Caco-2 (cell line): ENCODE measurements around the gene ACOT11. TPM values are rescaled to one million over a fixed set of nuclear protein-coding genes. Genes with fewer than 3 reads are reported as not detected.

Experiments
- BruUV-seq: library from RNA; stranded (reverse); fragments of 400-500 nt; replicated peaks from 2 replicates; lab custom pipeline; 2021; lab: Mats Ljungman, UMichigan
- CTCF ChIA-PET: fragments of 300-600 bp; sonication (Branson Sonifier 250); formaldehyde crosslinking; loops from one replicate; lab custom pipeline; 2022; ENCODE audit warnings: antibody characterized with exemption; lab: Charles Lee
- POLR2A ChIA-PET: fragments of 300-600 bp; sonication (Branson Sonifier 250); formaldehyde crosslinking; loops from one replicate; lab custom pipeline; 2022; ENCODE audit warnings: antibody characterized with exemption; lab: Charles Lee
- DNase-seq, 2 experiments: peaks; one replicate each; pipeline versions ENCODE4 v3.0.0 to v3.0.0-alpha.2; 2020 to 2022
- H3K27me3 ChIP-seq: replicated peaks from 2 replicates; pipeline ENCODE4 v1.6.0; 2011; ENCODE audit warnings: low read length; ENCODE audit not compliant: control insufficient read depth, insufficient read depth
- H3K36me3 ChIP-seq: 2 replicates; pipeline ENCODE4 v1.5.1; 2011; ENCODE audit warnings: low read length; ENCODE audit not compliant: control insufficient read depth, insufficient read depth
- H3K4me1 ChIP-seq: fragments of 250-450 bp; sonication (Bioruptor Pico); 2 replicates; pipeline ENCODE4 v1.5.1; 2020; ENCODE audit warnings: mild to moderate bottlenecking
- H3K4me3 ChIP-seq: 2 replicates; pipeline ENCODE4 v1.5.1; 2011; ENCODE audit warnings: low read depth, mild to moderate bottlenecking, control low read depth, low read length
- H3K9me3 ChIP-seq: fragments of 250-450 bp; sonication (Bioruptor Pico); 2 replicates; pipeline ENCODE4 v1.5.1; 2020; ENCODE audit warnings: mild to moderate bottlenecking, moderate library complexity
- H3K27ac Mint-ChIP-seq: one replicate; pipeline ENCODE4 v1.8.0; 2022; ENCODE audit warnings: mixed read lengths; ENCODE audit not compliant: unreplicated experiment
- H3K27me3 Mint-ChIP-seq: one replicate; pipeline ENCODE4 v1.8.0; 2022; ENCODE audit warnings: mixed read lengths; ENCODE audit not compliant: insufficient read depth, unreplicated experiment
- H3K36me3 Mint-ChIP-seq: one replicate; pipeline ENCODE4 v1.8.0; 2022; ENCODE audit warnings: mild to moderate bottlenecking, mixed read lengths; ENCODE audit not compliant: insufficient read depth, unreplicated experiment
- H3K4me1 Mint-ChIP-seq: one replicate; pipeline ENCODE4 v1.8.0; 2022; ENCODE audit warnings: low read depth, mixed read lengths; ENCODE audit not compliant: unreplicated experiment
- H3K4me3 Mint-ChIP-seq: one replicate; pipeline ENCODE4 v1.8.0; 2022; ENCODE audit warnings: mild to moderate bottlenecking, moderate library complexity, mixed read lengths; ENCODE audit not compliant: unreplicated experiment
- H3K9me3 Mint-ChIP-seq: one replicate; pipeline ENCODE4 v1.8.0; 2022; ENCODE audit warnings: mixed read lengths; ENCODE audit not compliant: unreplicated experiment
- intact Hi-C: fragments of 100-400 bp; cut with micrococcal nuclease; formaldehyde crosslinking; loops from one replicate; pipeline ENCODE4 v1.10.0; 2022; ENCODE audit not compliant: unreplicated experiment
- total RNA-seq: library from RNA; stranded (reverse); gene quantifications from 2 replicates; pipeline ENCODE4 v1.2.3, GENCODE V29; 2022
- TF ChIP-seq, protein P1 (sequence below), 2 experiments: fragments of 200-600 bp in 1 of 2; IDR thresholded peaks; 1 replicate in 1 of 2; 2 replicates in 1 of 2; pipeline versions ENCODE4 v1.5.1 to v1.8.0; 2011 to 2022; ENCODE audit warnings: antibody characterized with exemption in 1 of 2, control low read depth in 1 of 2, inconsistent platforms in 1 of 2, low read depth in 1 of 2, low read length in 1 of 2, mild to moderate bottlenecking in 1 of 2, moderate library complexity in 1 of 2; ENCODE audit not compliant: insufficient read depth in 1 of 2, severe bottlenecking in 1 of 2, unreplicated experiment in 1 of 2

The ACOT11 gene
- total RNA-seq, 1 experiment from 2014 or later: 4.1 TPM

DNA sequence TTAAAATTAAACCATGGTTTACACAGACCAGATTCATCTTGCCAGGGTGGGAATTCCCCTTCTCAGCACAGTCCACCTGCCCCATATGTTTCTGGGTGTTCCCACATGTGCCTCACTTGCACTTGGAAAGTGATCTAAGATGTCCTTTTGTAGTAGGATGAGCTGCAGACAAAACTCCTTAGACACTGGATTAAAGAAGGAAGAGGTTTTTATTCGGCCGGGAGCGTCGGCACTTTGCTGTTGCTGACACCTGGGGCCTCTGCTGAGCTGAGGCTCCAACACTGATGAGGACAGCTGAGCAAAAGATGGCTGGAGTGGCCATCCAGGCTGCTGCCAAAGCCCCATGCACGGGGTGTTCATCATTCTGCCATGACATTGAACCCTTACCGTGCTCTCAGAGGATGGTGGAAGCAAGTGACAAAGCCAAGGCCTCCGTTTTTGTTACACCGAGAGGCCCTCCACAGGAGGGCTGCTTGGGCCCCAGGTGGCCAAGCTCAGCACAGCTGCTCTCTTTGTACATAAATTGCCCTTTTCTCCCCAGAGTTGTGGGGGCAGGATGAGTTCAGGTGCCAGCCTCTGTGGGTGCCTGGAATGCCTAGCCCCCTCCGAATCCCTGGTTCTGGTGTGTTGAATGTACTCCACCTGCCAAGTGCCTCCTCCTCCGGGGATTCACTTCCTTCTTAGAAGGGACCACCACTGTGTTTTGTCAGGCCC, 7.3 kb upstream of the ACOT11 start:
- Mint-ChIP-seq H3K36me3 (no peaks in the 10 kb centered on the region), H3K4me3 (peak overlapping the region; percentile 57), H3K27me3 (no peaks in the 10 kb centered on the region), H3K9me3 (no peaks in the 10 kb centered on the region), H3K4me1 (peaks cover 9% of the 10 kb centered on the region), H3K27ac (no peak overlapping the region)
- TF ChIP-seq, protein P1, sequence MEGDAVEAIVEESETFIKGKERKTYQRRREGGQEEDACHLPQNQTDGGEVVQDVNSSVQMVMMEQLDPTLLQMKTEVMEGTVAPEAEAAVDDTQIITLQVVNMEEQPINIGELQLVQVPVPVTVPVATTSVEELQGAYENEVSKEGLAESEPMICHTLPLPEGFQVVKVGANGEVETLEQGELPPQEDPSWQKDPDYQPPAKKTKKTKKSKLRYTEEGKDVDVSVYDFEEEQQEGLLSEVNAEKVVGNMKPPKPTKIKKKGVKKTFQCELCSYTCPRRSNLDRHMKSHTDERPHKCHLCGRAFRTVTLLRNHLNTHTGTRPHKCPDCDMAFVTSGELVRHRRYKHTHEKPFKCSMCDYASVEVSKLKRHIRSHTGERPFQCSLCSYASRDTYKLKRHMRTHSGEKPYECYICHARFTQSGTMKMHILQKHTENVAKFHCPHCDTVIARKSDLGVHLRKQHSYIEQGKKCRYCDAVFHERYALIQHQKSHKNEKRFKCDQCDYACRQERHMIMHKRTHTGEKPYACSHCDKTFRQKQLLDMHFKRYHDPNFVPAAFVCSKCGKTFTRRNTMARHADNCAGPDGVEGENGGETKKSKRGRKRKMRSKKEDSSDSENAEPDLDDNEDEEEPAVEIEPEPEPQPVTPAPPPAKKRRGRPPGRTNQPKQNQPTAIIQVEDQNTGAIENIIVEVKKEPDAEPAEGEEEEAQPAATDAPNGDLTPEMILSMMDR (IDR thresholded peaks at IDR 0.05; ENCODE audit: insufficient read depth in 1 of 2, low read depth in 1 of 2, low read length in 1 of 2, severe bottlenecking in 1 of 2, unreplicated experiment in 1 of 2): no peak
- CTCF ChIA-PET: interaction anchor here (0.6 kb wide), 1 partner anchor 243 kb away, joined by 3 read pairs; no protein-coding TSS in a partner anchor
- Histone ChIP-seq H3K36me3 (no peaks in the 10 kb centered on the region), H3K9me3 (no peaks in the 10 kb centered on the region), H3K27me3 (no peaks in the 10 kb centered on the region), H3K4me3 (no peak overlapping the region), H3K4me1 (no peaks in the 10 kb centered on the region; the same call in 1 of the 2 replicates)
- POLR2A ChIA-PET: interaction anchor here (0.6 kb wide), 1 partner anchor 246 kb away, joined by 3 read pairs; no protein-coding TSS in a partner anchor
- DNase-seq: no peak
- intact Hi-C loops: no loop called here
- no TSS peak for BruUV-seq

DNA sequence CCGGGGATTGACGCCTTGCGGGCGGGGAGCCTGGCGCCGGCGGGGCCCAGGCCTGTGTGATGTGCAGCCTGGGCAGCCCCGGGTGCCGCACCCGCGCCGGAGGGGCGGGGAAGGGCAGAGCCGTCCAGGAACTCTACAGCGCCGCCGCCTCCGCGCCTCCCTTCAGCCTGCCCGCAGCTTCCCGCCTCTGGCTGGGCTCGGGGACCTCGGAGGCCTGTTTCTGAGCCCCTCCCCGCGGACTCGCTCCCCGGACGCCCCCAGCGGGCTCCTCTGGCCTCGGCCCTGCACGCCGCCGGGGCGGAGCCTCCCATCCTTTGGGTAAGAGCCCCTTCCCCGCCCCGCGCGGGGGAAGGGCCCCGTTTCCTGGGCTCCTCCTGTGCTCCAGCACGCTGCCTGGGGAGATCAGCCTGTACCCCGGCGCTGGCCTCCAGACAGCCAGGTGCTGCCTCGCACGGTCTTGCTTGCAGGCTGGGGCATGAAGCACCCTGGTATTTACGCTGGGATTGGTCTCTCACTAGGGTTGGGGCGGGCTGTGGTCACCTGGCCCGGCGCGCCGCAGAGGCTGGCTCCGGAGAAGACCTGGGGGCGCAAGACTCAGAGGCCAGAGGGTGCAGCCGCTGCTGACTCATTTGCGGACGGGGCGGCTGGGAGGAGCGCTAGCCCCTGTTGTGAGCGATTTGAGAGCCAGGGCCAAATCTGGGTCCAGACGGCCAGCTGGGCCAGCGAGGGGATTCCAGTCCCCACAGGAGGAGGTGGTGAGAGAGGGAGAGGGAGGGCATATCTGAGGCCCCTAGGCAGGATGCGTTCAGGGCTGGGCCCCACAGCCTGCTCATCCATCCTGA, 5.7 kb upstream of the ACOT11 start:
- H3K36me3 Mint-ChIP-seq: no peaks in the 10 kb centered on the region

More for the DNA sequence above, 5.7 kb upstream of the ACOT11 start:
- DNase-seq: peak; percentile 91
- ChIA-PET CTCF (no interaction called here), POLR2A (interaction anchor here (0.5 kb wide), 1 partner anchor 56 kb away, joined by 9 read pairs; no protein-coding TSS in a partner anchor)
- TF ChIP-seq, protein P1 (IDR thresholded peaks at IDR 0.05; ENCODE audit: insufficient read depth in 1 of 2, low read depth in 1 of 2, low read length in 1 of 2, severe bottlenecking in 1 of 2, unreplicated experiment in 1 of 2): peak in 1 of 2 experiments; percentile 27
- Mint-ChIP-seq H3K27me3 (no peaks in the 10 kb centered on the region), H3K4me3 (peak overlapping the region; percentile 90), H3K4me1 (peaks cover 9% of the 10 kb centered on the region), H3K27ac (peak overlapping the region; percentile 94), H3K9me3 (no peaks in the 10 kb centered on the region)
- H3K27me3 ChIP-seq: no peaks in the 10 kb centered on the region
- H3K36me3 ChIP-seq: no peaks in the 10 kb centered on the region
- intact Hi-C loops: no loop called here
- no peaks in the 10 kb centered on the region for H3K9me3 ChIP-seq
- H3K4me1 ChIP-seq: no peaks in the 10 kb centered on the region; the same call in 1 of the 2 replicates
- no TSS peak for BruUV-seq
- peak overlapping the region; percentile 37 for H3K4me3 ChIP-seq
